ENCODE measurements around the gene OOSP3. TPM values are rescaled to one million over a fixed set of nuclear protein-coding genes. Genes with fewer than 3 reads are reported as not detected.
"Not testable (repeated sequence)": the region's sequence is repeated elsewhere in the genome, so short reads cannot be mapped to it uniquely, and the experiment has no call there.

Gene OOSP3
- total RNA-seq, 1 donor from 2014 or later, result 0.54 TPM

GRCh38 chr11:59842316-59842715 lies 36.3 kb upstream of the OOSP3 start:
- TF ChIP-seq CTCF (IDR thresholded peaks at IDR 0.05; ENCODE audit: unreplicated experiment), result no peak
- no peaks in the 10 kb centered on the region for H3K36me3 Mint-ChIP-seq (ENCODE audit: low read depth, unreplicated experiment)
- H3K4me3 Mint-ChIP-seq (ENCODE audit: unreplicated experiment), result no peak overlapping the region
- no peaks in the 10 kb centered on the region for H3K9me3 Mint-ChIP-seq (ENCODE audit: unreplicated experiment)
- H3K4me1 Mint-ChIP-seq (ENCODE audit: unreplicated experiment), result no peaks in the 10 kb centered on the region
- no peak for DNase-seq (ENCODE audit: low spot score)
- peaks cover 1% of the 10 kb centered on the region for H3K27me3 Mint-ChIP-seq (ENCODE audit: unreplicated experiment)
- no peak overlapping the region for H3K27ac Mint-ChIP-seq (ENCODE audit: unreplicated experiment)

DNA sequence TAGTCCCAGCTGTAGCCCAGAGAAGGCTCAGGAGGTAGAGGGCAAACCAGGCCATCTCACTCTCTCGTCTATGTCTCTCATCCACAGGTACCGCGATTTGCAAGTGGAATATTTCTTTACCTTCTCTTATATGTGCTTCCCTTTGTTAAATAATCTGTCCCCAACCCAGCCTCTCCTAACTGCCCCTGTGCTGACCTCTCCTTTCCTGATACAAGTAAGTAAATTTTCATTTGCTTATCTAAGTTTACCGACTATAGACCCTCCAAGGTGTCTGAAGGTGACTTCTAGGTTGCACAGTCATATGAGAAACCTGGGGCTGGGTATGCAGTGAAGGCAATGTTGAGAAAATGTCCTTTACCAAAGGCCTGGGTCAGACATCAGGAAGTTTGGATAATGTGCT lies 33.2 kb upstream of the OOSP3 start, which contains the start of gene CBLIF:
TSS of gene CBLIF (minus strand) at position 101 of the 400 bp plus-strand sequence. CDS start at position 55, 46 bp downstream.
- H3K27me3 Mint-ChIP-seq (ENCODE audit: unreplicated experiment), result peaks cover 1% of the 10 kb centered on the region
- no peak for DNase-seq (ENCODE audit: low spot score)
- no peak for TF ChIP-seq CTCF (IDR thresholded peaks at IDR 0.05; ENCODE audit: unreplicated experiment)
- H3K27ac Mint-ChIP-seq (ENCODE audit: unreplicated experiment), result no peak within 1 kb of the TSS
- no peaks in the 10 kb centered on the region for H3K36me3 Mint-ChIP-seq (ENCODE audit: low read depth, unreplicated experiment)
- H3K4me1 Mint-ChIP-seq (ENCODE audit: unreplicated experiment), result no peaks in the 10 kb centered on the region
- H3K4me3 Mint-ChIP-seq (ENCODE audit: unreplicated experiment), result no peak within 1 kb of the TSS
- H3K9me3 Mint-ChIP-seq (ENCODE audit: unreplicated experiment), result no peaks in the 10 kb centered on the region

DNA sequence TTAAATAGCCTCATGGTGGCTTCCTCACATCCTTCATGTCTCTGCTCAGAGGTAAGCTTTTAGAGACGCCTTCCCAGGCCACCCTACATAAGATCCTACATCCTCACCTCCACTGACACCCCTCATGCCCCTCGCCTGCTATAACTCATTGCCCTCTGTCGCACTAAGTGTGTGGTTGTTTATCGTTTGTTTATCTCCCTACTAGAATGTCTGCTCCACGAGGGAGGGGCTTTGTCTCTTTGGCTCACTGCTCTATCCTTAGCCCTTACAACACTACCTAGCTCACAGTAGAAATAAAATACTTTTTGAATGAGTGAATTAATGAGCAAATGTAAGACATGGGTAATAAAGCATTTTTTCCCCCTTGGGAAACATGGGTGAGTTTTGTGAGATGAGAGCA lies 32.0 kb upstream of the OOSP3 start:
- no peak for TF ChIP-seq CTCF (IDR thresholded peaks at IDR 0.05; ENCODE audit: unreplicated experiment)
- DNase-seq (ENCODE audit: low spot score), result no peak
- H3K4me3 Mint-ChIP-seq (ENCODE audit: unreplicated experiment), result no peak overlapping the region
- H3K36me3 Mint-ChIP-seq (ENCODE audit: low read depth, unreplicated experiment), result no peaks in the 10 kb centered on the region
- H3K4me1 Mint-ChIP-seq (ENCODE audit: unreplicated experiment), result no peaks in the 10 kb centered on the region
- no peak overlapping the region for H3K27ac Mint-ChIP-seq (ENCODE audit: unreplicated experiment)
- H3K27me3 Mint-ChIP-seq (ENCODE audit: unreplicated experiment), result peaks cover 1% of the 10 kb centered on the region
- no peaks in the 10 kb centered on the region for H3K9me3 Mint-ChIP-seq (ENCODE audit: unreplicated experiment)

GRCh38 chr11:59847626-59848025 lies 31.0 kb upstream of the OOSP3 start:
- Mint-ChIP-seq H3K4me1 (ENCODE audit: unreplicated experiment) (no peaks in the 10 kb centered on the region), H3K4me3 (ENCODE audit: unreplicated experiment) (no peak overlapping the region), H3K9me3 (ENCODE audit: unreplicated experiment) (no peaks in the 10 kb centered on the region), H3K27me3 (ENCODE audit: unreplicated experiment) (peaks cover 1% of the 10 kb centered on the region), H3K27ac (ENCODE audit: unreplicated experiment) (no peak overlapping the region), H3K36me3 (ENCODE audit: low read depth, unreplicated experiment) (no peaks in the 10 kb centered on the region)
- no peak for DNase-seq (ENCODE audit: low spot score)
- TF ChIP-seq CTCF (IDR thresholded peaks at IDR 0.05; ENCODE audit: unreplicated experiment), result no peak

DNA sequence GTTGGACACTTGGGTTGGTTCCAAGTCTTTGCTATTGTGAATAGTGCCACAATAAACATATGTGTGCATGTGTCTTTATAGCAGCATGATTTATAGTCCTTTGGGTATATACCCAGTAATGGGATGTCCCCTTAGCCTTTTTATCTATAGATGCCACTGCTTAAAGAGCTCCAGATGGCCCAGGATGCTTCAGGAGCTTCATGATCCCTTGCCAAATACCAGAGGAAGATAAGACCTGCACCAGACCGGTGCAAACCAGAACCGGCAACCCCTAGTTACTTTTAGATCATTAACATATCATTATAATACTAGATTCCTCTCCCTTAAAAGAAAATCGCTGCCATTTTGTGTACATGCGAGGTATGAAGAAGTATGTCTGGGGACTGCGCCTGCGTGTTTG lies 30.1 kb upstream of the OOSP3 start:
- H3K36me3 Mint-ChIP-seq (ENCODE audit: low read depth, unreplicated experiment); H3K27me3 Mint-ChIP-seq (ENCODE audit: unreplicated experiment); DNase-seq (ENCODE audit: low spot score); H3K27ac Mint-ChIP-seq (ENCODE audit: unreplicated experiment); H3K9me3 Mint-ChIP-seq (ENCODE audit: unreplicated experiment); H3K4me1 Mint-ChIP-seq (ENCODE audit: unreplicated experiment); H3K4me3 Mint-ChIP-seq (ENCODE audit: unreplicated experiment): not testable (repeated sequence)

DNA sequence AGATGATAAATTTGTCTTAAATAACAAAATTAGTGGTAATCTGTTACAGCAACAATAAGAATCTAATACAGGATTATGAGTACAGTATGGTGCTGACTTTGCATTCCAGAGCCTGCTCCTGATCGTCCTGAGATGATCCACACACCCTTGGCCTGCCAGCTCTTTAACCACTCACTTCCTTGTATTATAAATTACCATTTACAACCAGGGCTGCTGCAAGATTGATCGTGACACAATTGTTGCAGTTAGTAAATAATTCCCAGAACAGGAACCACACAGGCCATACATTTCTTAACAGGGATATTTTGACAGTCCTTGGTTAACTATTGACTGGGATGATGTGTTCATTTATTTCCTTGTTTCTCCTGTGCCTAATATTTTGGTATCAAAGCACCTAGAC lies 29.5 kb upstream of the OOSP3 start:
- H3K4me1 Mint-ChIP-seq (ENCODE audit: unreplicated experiment), result no peaks in the 10 kb centered on the region
- no peaks in the 10 kb centered on the region for H3K9me3 Mint-ChIP-seq (ENCODE audit: unreplicated experiment)
- peaks cover 1% of the 10 kb centered on the region for H3K27me3 Mint-ChIP-seq (ENCODE audit: unreplicated experiment)
- no peaks in the 10 kb centered on the region for H3K36me3 Mint-ChIP-seq (ENCODE audit: low read depth, unreplicated experiment)
- H3K4me3 Mint-ChIP-seq (ENCODE audit: unreplicated experiment), result no peak overlapping the region
- TF ChIP-seq CTCF (IDR thresholded peaks at IDR 0.05; ENCODE audit: unreplicated experiment), result no peak
- no peak overlapping the region for H3K27ac Mint-ChIP-seq (ENCODE audit: unreplicated experiment)
- no peak for DNase-seq (ENCODE audit: low spot score)

- H3K36me3 Mint-ChIP-seq (ENCODE audit: low read depth, unreplicated experiment); H3K27ac Mint-ChIP-seq (ENCODE audit: unreplicated experiment); H3K4me3 Mint-ChIP-seq (ENCODE audit: unreplicated experiment); DNase-seq (ENCODE audit: low spot score); H3K9me3 Mint-ChIP-seq (ENCODE audit: unreplicated experiment); H3K27me3 Mint-ChIP-seq (ENCODE audit: unreplicated experiment); H3K4me1 Mint-ChIP-seq (ENCODE audit: unreplicated experiment): not testable (repeated sequence)
These were observed 29.0 kb upstream of the OOSP3 start for GRCh38 chr11:59849551-59849950.

- H3K36me3 Mint-ChIP-seq (ENCODE audit: low read depth, unreplicated experiment); H3K27ac Mint-ChIP-seq (ENCODE audit: unreplicated experiment); H3K4me3 Mint-ChIP-seq (ENCODE audit: unreplicated experiment); H3K27me3 Mint-ChIP-seq (ENCODE audit: unreplicated experiment); DNase-seq (ENCODE audit: low spot score); H3K9me3 Mint-ChIP-seq (ENCODE audit: unreplicated experiment); H3K4me1 Mint-ChIP-seq (ENCODE audit: unreplicated experiment): not testable (repeated sequence)
These were observed 27.2 kb upstream of the OOSP3 start for GRCh38 chr11:59851416-59851815.
